AML-193 (cell line): ENCODE results near the gene PIP4K2C.
A peak's percentile ranks its signal among the peaks of the same experiment; 100 is the strongest.
"Not testable (repeated sequence)": the region's sequence is repeated elsewhere in the genome, so short reads cannot be mapped to it uniquely, and the experiment has no call there.

Source experiments
- DNase-seq, 2 experiments: peaks; one replicate each; lab custom pipeline; 2025; lab: John Stamatoyannopoulos, UW

The PIP4K2C gene

DNA sequence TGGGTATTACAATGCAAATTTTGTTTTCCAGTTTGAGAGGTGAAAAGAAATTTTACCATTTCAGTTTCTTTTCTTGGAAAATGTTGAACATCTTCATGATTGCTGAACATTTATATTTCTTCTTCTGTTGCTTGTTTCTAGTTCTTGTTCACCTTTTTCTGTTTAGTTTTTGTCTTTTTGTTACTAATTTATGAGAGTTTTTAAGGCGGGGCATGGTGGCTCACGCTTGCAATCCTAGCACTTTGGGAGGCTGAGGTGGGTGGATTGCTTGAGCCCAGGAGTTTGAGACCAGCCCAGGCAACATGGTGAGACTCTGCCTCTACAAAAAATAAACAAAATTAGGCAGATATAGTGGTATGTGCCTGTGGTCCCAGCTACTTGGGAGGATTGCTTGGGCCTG lies 30.5 kb upstream of the PIP4K2C start:
- DNase-seq = no peak

DNA sequence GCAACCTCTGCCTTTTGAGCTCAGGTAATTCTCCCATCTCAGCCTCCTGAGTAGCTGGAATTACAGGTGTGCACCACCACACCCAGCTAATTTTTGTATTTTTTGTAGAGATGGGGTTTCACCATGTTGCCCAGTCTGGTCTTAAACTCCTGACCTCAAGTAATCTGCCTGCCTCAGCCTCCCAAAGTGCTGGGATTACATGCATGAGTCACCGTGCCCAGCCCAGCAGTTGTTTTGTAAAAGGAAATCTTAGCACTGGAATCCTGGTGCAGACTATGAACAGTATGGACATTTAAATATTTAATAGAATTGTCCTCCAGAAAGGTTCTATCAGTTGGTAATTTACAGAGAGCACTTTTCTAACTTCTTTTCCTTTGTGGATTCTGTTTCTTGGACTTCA lies 29.9 kb upstream of the PIP4K2C start:
- not testable (repeated sequence) for DNase-seq

DNA sequence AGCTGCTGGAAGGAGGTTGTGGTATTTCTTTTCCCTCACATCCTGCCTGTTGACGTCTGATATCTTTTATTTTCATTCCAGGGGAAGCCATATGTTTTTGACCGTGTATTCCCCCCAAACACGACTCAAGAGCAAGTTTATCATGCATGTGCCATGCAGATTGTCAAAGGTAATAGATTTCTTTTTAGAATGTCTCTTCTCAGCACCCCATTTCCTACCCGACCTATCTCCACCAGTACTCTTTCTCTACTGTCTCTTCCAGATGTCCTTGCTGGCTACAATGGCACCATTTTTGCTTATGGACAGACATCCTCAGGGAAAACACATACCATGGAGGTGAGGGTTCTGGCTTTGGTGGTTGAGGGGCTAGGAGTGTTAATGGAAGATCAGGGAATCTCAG lies 27.6 kb upstream of the PIP4K2C start:
- DNase-seq = no peak

DNA sequence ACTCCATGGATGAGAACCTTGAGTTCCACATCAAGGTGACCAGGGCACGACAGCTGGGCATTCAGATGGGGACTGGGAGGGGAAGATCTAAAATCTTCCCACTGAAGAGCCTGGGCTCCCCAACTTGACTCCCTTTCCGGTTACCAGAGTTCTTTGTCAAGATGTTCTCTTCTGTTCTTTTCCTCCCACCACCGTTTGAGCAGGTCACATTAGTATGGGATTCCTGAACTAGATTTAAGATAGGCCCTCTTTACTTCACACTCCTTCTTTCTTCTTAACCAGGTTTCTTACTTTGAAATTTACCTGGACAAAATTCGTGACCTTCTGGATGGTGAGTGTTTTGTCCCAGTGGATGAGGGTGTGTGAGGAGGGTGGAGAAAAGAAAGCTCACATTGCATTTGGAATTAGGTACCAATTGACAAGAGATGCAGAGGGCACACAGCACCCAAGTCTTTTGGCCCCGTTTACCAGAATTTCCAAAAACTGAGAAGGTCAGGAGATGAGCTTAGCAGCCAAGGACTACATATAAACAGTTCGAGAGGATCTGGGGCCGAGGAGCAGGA lies 26.7 kb upstream of the PIP4K2C start:
- DNase-seq = no peak

DNA sequence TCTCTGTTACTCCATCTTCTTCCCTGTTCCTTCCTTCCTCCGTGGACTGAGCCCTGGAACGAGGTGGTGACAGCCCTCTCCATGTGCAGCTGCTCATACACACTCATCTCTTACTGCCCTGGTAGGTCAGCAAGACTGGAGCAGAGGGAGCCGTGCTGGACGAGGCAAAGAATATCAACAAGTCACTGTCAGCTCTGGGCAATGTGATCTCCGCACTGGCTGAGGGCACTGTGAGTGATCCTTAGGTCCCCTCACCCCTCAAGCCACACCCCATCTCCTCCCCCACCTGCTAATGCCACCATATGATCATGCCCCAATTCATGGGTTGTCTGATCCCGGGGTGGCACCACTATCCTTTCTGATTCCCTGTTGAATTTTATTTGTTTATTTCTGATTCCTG lies 22.2 kb upstream of the PIP4K2C start:
- no peak for DNase-seq

DNA sequence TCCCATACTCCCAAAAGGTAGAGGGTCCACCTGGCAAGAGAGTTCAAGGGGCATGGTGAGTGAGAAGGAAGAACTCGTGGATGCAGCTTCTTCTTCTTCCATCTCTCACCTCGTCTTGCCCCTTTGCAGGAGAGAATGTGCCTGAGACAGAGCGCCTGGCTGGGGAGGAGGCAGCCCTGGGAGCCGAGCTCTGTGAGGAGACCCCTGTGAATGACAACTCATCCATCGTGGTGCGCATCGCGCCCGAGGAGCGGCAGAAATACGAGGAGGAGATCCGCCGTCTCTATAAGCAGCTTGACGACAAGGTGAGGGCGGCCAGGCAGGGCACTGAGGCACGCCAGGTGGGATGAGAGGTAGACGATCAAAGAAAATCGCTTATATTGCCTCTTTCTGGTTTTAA lies 21.1 kb upstream of the PIP4K2C start:
- DNase-seq = no peak

DNA sequence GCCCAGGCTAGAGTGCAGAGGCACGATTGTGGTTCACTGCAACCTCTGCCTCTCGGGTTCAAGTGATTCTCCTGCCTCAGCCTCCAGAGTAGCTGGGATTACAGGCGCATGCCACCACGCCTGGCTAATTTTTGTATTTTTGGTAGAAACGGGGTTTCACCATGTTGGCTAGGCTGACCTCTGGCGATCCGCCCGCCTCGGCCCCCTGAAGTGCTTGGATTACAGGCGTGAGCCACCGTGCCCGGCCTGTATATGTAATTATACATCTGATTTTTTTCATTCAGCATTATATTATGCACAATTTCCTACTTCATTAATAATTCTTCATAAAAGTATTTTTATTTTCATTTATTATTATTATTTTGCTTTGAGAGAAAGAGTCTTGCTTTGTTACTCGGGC lies 20.6 kb upstream of the PIP4K2C start:
- not testable (repeated sequence) for DNase-seq

DNA sequence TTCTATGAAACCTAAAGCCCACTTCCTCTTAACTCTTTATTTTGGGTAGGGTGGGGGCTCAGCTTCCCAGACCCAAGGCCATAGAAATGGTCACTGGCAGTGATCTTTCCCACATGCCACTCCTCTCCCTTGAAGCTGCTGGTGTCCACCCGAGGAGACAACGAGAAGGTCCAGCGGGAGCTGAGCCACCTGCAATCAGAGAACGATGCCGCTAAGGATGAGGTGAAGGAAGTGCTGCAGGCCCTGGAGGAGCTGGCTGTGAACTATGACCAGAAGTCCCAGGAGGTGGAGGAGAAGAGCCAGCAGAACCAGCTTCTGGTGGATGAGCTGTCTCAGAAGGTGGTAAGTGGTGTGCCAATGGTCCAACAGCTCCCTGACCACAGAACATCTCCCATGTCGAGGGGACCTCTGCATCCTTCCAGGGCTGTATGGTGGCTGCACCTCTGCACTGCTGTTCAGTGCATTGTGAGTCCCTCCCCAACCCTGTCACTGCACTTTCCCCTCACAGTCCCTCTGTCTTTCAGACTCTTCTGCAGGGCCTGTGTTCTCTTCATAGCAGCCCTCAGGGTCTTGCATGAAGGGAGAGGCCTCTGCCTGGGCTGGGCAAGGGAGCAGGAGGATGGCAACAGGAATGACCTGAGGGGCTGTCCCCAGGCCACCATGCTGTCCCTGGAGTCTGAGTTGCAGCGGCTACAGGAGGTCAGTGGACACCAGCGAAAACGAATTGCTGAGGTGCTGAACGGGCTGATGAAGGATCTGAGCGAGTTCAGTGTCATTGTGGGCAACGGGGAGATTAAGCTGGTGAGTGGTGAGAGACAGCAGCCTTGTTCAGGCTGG lies 18.8 kb upstream of the PIP4K2C start:
- no peak for DNase-seq

DNA sequence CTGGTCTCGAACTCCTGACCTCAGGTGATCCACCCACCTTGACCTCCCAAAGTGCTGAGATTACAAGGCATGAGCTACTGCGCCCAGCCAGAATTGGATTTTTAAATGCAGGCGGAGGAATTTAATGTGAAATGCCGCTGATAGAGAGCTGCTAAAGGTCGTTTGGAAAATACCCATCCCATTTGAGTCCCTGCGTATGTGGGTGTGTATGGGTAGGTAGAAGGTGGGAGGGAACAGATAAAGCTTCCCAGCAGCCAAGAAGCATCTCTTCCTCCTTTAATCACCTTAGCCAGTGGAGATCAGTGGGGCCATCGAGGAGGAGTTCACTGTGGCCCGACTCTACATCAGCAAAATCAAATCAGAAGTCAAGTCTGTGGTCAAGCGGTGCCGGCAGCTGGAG lies 16.2 kb upstream of the PIP4K2C start:
- DNase-seq = no peak

DNA sequence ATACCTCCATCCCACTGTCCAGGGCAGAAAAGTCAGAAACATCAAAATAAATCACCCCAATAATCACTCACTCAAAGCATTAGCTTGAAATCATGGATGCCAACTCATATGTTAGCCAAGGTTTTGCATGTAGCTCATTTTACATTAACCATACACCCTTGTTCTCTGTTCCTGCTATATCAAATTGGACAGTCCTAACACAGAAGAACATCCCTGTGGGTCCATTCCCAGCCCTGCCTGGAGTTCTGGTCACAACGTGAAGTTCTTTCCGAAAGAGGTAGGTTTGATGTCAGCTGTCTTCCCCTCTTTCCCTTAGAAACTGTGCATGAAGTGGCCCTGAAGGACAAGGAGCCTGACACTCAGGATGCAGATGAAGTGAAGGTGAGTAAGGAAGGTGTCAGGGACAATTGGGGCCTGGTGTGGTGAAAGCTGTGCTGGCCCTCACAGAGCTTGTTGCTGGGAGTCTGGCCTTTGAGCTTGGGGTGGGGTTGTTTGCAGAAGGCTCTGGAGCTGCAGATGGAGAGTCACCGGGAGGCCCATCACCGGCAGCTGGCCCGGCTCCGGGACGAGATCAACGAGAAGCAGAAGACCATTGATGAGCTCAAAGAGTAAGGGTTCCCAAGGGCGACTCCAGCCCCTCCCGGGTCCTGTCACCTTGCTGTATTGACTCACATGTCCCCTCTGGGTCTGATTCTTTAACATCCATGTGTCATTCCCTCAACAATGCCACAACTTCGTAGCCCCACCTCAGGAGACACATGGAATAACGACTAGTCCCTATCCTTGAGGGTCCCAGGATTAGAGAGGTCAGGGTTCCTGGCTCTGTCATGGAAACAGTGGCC lies 15.0 kb upstream of the PIP4K2C start:
- no peak for DNase-seq

DNA sequence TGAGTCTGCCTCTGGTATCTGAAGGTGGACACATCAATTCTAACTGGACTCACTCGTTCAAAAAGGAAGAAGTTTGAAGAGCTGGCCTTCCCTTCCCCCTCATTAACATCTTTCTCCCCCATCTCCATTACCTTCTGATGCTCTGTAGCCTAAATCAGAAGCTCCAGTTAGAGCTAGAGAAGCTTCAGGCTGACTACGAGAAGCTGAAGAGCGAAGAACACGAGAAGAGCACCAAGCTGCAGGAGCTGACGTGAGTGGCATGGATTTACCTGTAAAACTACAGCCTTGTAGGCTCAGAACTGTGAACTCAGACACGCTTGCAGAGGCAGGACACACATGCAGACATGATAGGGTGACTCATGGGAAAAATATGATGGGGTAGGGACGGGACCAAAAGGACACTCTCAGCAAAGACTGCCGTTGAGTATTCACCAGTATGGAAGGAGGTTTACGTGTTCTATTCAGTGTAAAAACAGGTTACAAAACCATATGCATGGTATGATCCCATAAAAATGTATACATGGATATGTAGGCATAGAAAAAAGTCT lies 14.3 kb upstream of the PIP4K2C start:
- no peak for DNase-seq

DNA sequence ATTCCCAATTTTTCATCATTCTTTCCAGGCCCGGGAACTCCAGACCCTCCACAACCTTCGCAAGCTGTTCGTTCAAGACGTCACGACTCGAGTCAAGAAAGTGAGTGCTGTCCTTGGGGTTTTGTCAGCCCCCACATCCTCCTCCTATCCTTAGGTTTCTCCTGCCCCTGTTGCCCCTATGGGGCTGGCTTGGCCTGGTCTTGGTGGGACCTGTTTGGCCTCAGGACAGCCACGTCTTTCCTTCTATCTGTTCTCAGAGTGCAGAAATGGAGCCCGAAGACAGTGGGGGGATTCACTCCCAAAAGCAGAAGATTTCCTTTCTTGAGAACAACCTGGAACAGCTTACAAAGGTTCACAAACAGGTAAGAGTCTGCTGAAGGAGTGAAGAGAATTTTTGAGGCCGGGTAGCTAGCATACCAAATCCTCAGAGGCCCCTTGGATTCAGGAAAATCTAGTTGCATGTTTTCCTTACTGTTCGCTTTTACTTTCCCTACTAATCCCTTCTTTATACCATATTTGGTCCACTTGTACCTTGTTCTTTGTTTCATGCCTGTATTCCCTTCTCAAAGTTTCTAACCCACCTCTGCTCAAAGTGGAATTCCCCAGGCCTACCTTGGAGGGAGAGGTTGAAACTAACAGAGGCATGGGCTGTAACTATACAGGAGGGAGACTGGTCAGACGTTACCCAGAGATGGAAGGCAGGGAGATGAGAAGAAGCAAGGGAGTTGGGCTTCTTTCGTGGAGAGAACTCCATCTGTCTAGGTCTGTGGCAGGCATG lies 12.8 kb upstream of the PIP4K2C start:
- DNase-seq = no peak

DNA sequence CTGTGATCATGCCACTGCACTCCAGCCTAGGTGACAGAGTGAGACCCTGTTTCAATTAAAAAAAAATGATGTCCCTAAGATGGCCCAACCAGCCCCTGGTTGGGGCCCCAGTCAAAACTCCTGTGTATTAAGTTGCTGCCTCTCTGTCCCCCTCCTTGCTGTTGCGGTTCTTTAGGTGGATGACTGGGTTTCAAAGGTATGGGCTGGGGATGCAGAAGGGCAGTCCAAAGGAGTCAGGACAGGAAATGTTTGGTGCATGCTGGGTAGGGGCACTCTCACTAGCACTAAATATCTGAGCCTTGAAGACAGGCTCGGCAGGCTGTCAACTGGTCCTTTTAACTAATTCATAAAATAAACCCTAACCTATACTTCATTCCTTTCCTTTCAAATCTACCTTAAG lies 12.0 kb upstream of the PIP4K2C start:
- no peak for DNase-seq

DNA sequence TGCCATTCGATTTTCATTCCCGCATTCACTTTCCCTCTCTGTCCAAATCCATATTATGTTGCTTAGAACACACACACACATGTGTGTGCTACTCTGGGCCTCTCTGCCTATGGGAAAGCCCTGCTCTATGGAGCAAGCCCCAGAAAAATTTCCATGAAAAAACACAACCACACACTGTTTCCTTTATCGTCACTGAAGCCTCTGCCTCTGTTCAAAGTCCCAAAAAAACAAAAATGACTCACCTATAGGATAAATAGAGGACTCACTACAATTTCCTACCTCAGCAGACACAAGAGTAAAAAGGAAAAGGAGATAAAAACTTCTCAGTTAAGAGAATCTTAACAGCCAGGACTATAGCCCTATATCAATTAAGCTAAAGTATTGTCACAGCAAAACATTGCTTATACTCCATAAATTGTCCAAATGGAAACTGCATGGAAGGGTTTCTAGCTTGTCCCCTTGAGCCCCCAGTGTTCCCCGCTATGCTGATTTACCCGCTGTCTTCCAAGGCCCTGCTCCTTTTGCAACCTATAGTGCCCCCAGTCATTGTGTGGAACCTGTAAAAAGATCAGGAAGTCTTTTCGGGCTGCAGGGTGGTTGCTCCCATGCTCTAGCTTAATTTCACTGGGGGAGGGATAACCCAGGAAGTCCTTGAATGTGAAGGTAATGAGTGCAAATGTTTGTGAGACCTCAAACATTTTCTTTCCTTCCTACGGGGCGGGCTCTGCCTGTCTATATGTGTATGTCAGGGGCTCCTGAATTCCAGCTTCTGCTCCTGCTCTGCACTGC lies 11.1 kb upstream of the PIP4K2C start:
- DNase-seq = no peak

DNA sequence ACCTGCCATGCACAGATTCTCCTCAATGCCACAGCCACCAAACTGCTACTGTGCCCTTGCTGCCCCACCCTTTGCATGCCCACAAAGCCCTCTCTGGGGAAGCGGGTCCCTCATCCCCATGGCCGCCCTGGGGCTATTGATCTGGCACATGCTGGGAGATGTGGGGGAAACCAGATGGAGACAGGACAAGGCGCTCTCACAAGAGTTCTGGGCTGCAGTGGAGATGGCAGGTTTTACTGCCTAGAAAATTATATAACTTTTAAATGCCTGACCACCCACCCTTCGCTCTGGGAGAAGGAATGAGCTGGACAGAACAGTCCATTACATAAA lies 10.6 kb upstream of the PIP4K2C start:
- DNase-seq = no peak

DNA sequence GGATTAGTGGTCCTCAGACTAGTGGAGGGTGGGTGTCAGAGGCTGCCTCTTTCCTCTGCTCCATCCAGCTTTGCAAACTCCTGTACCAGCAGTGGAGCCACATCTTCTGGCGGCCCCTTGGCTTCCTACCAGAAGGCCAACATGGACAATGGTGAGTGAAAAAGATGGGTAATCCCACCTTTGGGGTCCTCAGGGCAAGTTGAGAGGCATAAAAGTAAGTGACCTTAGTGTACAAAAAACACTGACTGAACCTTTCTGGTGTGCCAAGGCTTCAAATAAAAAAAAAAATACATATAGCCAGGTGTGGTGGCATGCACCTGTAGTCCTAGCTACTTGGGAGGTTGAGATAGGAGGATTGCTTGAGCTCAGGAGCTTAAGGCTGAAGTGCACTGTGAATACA lies 9.2 kb upstream of the PIP4K2C start:
- no peak for DNase-seq

DNA sequence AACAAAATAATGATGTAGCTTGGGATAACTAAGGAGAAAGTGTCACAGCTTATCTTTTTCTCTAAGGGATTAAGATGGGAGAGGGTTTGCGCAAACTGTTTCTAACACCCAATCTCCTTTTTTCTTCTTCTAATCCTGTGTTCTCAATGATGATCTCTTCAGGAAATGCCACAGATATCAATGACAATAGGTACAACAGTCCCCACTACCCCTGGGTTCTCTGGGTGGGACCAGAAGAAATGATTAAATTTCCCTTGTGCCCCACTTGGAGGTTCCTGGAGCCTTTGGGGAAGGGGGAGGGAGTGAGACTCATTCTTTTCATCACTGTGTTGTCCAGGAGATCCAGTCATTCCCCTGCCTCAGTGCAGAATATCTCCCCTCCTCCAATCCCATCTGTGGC lies 8.6 kb upstream of the PIP4K2C start:
- no peak for DNase-seq

DNA sequence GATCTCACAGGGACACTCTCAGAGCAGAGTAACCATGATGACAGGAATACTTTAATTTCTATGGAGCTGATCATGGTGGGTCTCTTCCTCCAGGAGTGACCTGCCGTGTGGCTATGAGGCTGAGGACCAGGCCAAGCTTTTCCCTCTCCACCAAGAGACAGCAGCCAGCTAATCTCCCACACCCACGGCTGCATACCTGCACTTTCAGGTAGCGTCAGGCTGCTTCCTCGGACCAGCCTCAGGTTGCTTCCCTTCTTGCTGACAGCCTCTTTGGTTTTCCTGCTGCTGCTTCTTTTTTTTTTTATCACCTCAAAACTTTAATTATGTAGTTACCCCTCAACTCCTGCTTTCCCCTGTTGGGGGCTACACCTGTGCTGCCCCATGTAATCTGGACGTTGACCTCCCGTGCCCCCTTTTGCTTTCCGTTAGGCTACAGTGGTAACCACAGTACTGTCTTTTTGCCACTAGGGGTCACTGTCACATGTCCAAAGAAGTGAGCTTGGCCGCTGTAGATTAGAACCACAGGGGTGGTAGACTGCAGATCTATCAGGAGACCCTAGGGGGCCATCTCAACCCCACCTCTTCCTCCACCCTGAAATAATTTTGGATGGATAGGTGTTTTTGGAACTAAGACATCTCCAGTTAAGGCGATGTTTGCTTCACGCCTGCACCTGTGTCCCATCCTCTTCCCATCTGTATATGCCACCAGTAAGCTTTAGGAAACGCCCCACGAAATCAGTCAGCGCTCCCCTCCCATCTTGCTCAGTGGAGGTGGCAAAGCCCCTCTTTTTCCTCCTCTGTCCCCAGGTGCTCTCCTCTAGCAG lies 7.8 kb upstream of the PIP4K2C start:
- peak; percentile 73 to 76 for DNase-seq

DNA sequence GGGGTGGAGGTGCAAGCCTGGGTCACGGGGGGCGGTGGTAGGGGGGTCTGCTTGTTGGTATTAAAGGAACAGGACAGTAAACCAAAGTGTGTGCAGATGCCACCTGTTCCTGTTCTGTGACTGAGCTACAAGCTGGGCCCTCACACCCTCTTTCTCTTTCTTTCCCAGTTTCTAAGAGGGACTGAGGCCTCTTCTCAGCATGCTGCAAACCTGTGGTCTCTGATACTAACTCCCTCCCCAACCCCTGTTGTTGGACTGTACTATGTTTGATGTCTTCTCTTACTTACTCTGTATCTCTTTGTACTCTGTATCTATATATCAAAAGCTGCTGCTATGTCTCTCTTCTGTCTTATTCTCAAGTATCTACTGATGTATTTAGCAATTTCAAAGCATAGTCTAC lies 6.9 kb upstream of the PIP4K2C start:
- DNase-seq = no peak

DNA sequence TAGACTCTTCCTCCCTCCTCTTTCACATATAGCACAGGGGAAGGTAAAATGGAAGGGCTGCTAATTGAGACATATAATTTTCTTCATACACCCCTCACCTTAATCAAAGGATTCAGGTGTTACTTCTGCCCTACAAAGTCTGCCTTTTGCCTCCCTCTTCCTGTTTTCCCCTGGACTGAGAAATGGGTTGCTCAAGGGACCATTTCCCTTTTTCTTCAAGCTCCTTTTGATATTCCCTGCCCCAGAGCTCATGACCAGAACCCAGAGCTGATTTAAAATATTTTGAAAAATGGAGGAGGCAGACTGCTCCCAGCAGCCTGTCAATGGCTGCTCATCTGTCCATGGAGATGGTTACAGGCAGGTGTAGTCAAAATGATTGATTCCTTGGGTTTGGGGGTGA lies 6.3 kb upstream of the PIP4K2C start:
- DNase-seq = peak in 1 of 2 experiments; percentile 9
